ENCODE data around the gene PTTG1IP. TPM values are rescaled to one million over a fixed set of nuclear protein-coding genes. Genes with fewer than 3 reads are reported as not detected.
A peak's percentile ranks its signal among the peaks of the same experiment; 100 is the strongest.
"Not testable (repeated sequence)": the region's sequence is repeated elsewhere in the genome, so short reads cannot be mapped to it uniquely, and the experiment has no call there.

Gene PTTG1IP
- total and polyA plus RNA-seq, 10 of the 15 experiments (the other 5 are each of a cell fraction or from before 2014, with no cell fraction given), result 2.4 to 56.4 (median 44.4) TPM

DNA sequence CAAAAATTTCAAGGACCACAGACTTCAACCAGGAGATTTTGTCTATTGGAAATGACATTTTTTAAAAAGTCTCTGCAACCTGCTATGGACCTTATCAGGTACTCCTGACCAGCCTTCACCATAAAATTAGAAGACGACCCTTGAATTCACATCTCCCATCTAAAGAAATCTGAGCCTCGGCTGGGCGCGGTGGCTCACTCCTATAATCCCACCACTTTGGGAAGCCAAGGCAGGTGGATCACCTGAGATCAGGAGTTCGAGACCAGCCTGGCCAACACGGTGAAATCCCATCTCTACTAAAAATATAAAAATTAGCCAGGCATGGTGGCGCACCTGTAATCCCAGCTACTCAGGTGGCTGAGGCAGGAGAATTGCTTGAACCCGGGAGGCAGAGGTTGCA lies 5.7 kb upstream of the PTTG1IP start:
- H3K27me3 ChIP-seq (replicated peaks in 1 of 2; ENCODE audit: control insufficient read depth in 2 of 2, insufficient read depth in 2 of 2, low read length in 1 of 2); FAIRE-seq; BruUV-seq (replicated peaks); H2AFZ ChIP-seq (ENCODE audit: control insufficient read depth, low read depth, low read length); H3K9me3 ChIP-seq (replicated peaks; ENCODE audit: control insufficient read depth, insufficient read depth, low read length); intact Hi-C loops (cut with micrococcal nuclease; ENCODE audit: unreplicated experiment); H3K79me2 ChIP-seq (ENCODE audit: control insufficient read depth, insufficient read depth, low read length); in situ Hi-C loops (cut with MboI); DNase-seq (ENCODE audit: low read depth, low spot score); H3K4me3 ChIP-seq; H3K4me2 ChIP-seq (ENCODE audit: control insufficient read depth, insufficient read depth); H4K20me1 ChIP-seq (ENCODE audit: control insufficient read depth, insufficient read depth); H3K36me3 ChIP-seq (ENCODE audit: control insufficient read depth in 2 of 2, insufficient read depth in 2 of 2, low read length in 1 of 2); H3K27ac ChIP-seq (ENCODE audit: control insufficient read depth, insufficient read depth); ATAC-seq; H3K9ac ChIP-seq (ENCODE audit: control insufficient read depth, insufficient read depth, low read length): not testable (repeated sequence)
- ChIA-PET CTCF (interaction anchor here (1.5 to 3.8 kb wide), 5 partner anchors 14 to 85 kb away, joined by 4 to 13 read pairs (median 10); partner anchors contain the start of gene UBE2G2), POLR2A (interaction anchor here (3.6 kb wide), 1 partner anchor 49 kb away, joined by 28 read pairs; no protein-coding TSS in a partner anchor), SMC1A (ENCODE audit: uncharacterized antibody, unreplicated experiment) (interaction anchor here (0.8 to 2.3 kb wide), 5 partner anchors 13 to 79 kb away, joined by 3 to 6 read pairs (median 3); partner anchors contain the start of gene UBE2G2), RAD21 (ENCODE audit: unreplicated experiment) (interaction anchor here (1.1 to 3.2 kb wide), 2 partner anchors 48 to 53 kb away, joined by 4 to 16 read pairs; no protein-coding TSS in a partner anchor)
- H3K4me1 ChIP-seq (ENCODE audit: control insufficient read depth, insufficient read depth, low read length), result peaks cover 41% of the 10 kb centered on the region
- WGBS (ENCODE audit: insufficient coverage, insufficient replicate concordance, low lambda C conversion rate, missing lambda C conversion rate), result 84% methylated on average over 8 of the region's 8 CpGs

DNA sequence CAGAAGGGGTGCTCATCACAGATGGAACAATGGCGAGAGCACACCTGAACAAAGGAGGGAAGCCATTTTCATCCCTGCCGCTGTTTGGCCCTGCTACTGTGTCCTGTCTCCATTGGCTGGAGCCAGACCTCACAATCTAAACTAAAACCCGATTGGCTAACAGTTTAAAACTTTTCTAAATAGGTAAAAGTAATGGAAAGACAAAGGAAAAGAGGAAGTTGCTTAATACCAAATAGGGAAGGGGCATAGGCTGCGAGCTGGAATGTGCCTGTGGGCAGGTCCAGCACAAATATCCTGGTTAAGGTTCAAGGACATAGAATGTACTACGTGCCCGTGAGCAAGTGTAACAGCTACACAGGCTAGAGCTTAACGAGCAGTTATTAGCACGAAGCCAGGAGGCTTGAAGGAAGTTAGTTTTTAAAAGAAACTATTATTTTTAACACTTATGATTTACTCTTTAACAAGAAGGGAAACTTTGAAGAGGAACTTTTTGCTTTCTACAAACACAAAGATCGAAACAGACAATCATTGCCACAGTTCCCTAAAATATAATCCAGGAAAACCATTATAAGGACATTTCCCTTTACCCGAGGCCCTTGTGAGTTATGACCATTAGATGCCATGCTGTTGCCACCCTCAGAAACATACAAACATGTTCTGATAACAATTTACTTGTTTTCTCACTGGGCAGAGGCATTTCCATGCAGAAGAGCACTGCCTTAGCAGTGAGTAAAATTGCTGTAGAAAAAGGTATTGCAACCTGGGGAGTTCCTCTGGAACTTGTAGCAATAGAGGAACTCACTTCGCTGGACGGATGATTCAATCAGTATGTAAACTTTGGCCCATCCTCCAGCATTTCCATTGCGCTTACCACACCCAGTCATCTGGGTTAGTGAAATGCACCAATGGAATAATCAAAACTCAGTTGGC lies 4.8 kb upstream of the PTTG1IP start:
- ChIA-PET RAD21 (ENCODE audit: unreplicated experiment) (interaction anchor here (0.9 to 3.2 kb wide), 4 partner anchors 49 to 250 kb away, joined by 3 to 16 read pairs (median 4); no protein-coding TSS in a partner anchor), CTCF (interaction anchor here (1.0 to 7.4 kb wide), 7 partner anchors 15 to 262 kb away, joined by 3 to 67 read pairs (median 5); partner anchors contain the start of gene UBE2G2), POLR2A (interaction anchor here (1.3 to 3.6 kb wide), 2 partner anchors 50 to 62 kb away, joined by 3 to 28 read pairs; no protein-coding TSS in a partner anchor), SMC1A (ENCODE audit: uncharacterized antibody, unreplicated experiment) (interaction anchor here (0.8 to 3.5 kb wide), 5 partner anchors 14 to 78 kb away, joined by 3 to 22 read pairs (median 3); partner anchors contain the start of gene UBE2G2)
- TF ChIP-seq SMARCA5 (IDR thresholded peaks at IDR 0.05) (no peak), SIX5 (IDR thresholded peaks at IDR 0.05; ENCODE audit: low read depth, low read length, severe bottlenecking) (no peak), TAF1 (IDR thresholded peaks at IDR 0.05; ENCODE audit: borderline replicate concordance, low read depth, low read length) (no peak), JUND (IDR thresholded peaks at IDR 0.05; ENCODE audit: low read depth, low read length) (no peak), SPI1 (IDR thresholded peaks at IDR 0.05; ENCODE audit: borderline replicate concordance, insufficient read depth, low read depth, low read length) (peak; percentile 24; the same call in 1 of the 2 replicates), IKZF2 (IDR thresholded peaks at IDR 0.05) (peak; percentile 10 to 18; a peak in 2 of 4 replicates)
- TF ChIP-seq, protein P1, sequence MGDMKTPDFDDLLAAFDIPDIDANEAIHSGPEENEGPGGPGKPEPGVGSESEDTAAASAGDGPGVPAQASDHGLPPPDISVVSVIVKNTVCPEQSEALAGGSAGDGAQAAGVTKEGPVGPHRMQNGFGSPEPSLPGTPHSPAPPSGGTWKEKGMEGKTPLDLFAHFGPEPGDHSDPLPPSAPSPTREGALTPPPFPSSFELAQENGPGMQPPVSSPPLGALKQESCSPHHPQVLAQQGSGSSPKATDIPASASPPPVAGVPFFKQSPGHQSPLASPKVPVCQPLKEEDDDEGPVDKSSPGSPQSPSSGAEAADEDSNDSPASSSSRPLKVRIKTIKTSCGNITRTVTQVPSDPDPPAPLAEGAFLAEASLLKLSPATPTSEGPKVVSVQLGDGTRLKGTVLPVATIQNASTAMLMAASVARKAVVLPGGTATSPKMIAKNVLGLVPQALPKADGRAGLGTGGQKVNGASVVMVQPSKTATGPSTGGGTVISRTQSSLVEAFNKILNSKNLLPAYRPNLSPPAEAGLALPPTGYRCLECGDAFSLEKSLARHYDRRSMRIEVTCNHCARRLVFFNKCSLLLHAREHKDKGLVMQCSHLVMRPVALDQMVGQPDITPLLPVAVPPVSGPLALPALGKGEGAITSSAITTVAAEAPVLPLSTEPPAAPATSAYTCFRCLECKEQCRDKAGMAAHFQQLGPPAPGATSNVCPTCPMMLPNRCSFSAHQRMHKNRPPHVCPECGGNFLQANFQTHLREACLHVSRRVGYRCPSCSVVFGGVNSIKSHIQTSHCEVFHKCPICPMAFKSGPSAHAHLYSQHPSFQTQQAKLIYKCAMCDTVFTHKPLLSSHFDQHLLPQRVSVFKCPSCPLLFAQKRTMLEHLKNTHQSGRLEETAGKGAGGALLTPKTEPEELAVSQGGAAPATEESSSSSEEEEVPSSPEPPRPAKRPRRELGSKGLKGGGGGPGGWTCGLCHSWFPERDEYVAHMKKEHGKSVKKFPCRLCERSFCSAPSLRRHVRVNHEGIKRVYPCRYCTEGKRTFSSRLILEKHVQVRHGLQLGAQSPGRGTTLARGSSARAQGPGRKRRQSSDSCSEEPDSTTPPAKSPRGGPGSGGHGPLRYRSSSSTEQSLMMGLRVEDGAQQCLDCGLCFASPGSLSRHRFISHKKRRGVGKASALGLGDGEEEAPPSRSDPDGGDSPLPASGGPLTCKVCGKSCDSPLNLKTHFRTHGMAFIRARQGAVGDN (IDR thresholded peaks at IDR 0.05), result peak; percentile 56; the same call in 1 of the 2 replicates
- TF ChIP-seq, protein P2, sequence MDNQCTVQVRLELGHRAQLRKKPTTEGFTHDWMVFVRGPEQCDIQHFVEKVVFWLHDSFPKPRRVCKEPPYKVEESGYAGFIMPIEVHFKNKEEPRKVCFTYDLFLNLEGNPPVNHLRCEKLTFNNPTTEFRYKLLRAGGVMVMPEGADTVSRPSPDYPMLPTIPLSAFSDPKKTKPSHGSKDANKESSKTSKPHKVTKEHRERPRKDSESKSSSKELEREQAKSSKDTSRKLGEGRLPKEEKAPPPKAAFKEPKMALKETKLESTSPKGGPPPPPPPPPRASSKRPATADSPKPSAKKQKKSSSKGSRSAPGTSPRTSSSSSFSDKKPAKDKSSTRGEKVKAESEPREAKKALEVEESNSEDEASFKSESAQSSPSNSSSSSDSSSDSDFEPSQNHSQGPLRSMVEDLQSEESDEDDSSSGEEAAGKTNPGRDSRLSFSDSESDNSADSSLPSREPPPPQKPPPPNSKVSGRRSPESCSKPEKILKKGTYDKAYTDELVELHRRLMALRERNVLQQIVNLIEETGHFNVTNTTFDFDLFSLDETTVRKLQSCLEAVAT (IDR thresholded peaks at IDR 0.05), result peak; percentile 83
- peaks cover 2% of the 10 kb centered on the region for H3K79me2 ChIP-seq (ENCODE audit: control insufficient read depth, insufficient read depth, low read length)
- 16% methylated on average over 13 of the region's 13 CpGs for WGBS (ENCODE audit: insufficient coverage, insufficient replicate concordance, low lambda C conversion rate, missing lambda C conversion rate)
- FAIRE-seq, result no peak
- H3K9me3 ChIP-seq (replicated peaks; ENCODE audit: control insufficient read depth, insufficient read depth, low read length), result no peaks in the 10 kb centered on the region
- H4K20me1 ChIP-seq (ENCODE audit: control insufficient read depth, insufficient read depth), result no peaks in the 10 kb centered on the region
- peak overlapping the region; percentile 38 for H3K27ac ChIP-seq (ENCODE audit: control insufficient read depth, insufficient read depth)
- no peak overlapping the region for H3K9ac ChIP-seq (ENCODE audit: control insufficient read depth, insufficient read depth, low read length)
- peaks cover 41% of the 10 kb centered on the region for H3K4me1 ChIP-seq (ENCODE audit: control insufficient read depth, insufficient read depth, low read length)
- H2AFZ ChIP-seq (ENCODE audit: control insufficient read depth, low read depth, low read length), result peak overlapping the region; percentile 67
- intact Hi-C loops (cut with micrococcal nuclease; ENCODE audit: unreplicated experiment), result no loop called here
- no peak for ATAC-seq
- no peaks in the 10 kb centered on the region for H3K36me3 ChIP-seq (ENCODE audit: control insufficient read depth in 2 of 2, insufficient read depth in 2 of 2, low read length in 1 of 2)
- H3K4me2 ChIP-seq (ENCODE audit: control insufficient read depth, insufficient read depth), result peak overlapping the region; percentile 34
- no peak for DNase-seq (ENCODE audit: low read depth, low spot score)
- BruUV-seq (replicated peaks), result no TSS peak
- H3K27me3 ChIP-seq (replicated peaks in 1 of 2; ENCODE audit: control insufficient read depth in 2 of 2, insufficient read depth in 2 of 2, low read length in 1 of 2), result no peaks in the 10 kb centered on the region
- H3K4me3 ChIP-seq, result no peak overlapping the region
- in situ Hi-C loops (cut with MboI), result no loop called here
